Stimulated activated CD4-positive, alpha-beta T cell treated with anti-CD3 and anti-CD28 coated beads, Interleukin-12 subunit alpha, Interleukin-12 subunit beta, amount 100 ng/mL, for 24 hours (primary cell): Measurements from ENCODE around the gene KIR3DL2.
"Not testable (repeated sequence)": the region's sequence is repeated elsewhere in the genome, so short reads cannot be mapped to it uniquely, and the experiment has no call there.

Experiments
- DNase-seq, 2 experiments: peaks; one replicate each; pipeline ENCODE4 v3.0.0-alpha.2; 2020; ENCODE audit warnings: low read depth in 2 of 2

The KIR3DL2 gene

GRCh38 chr19:54850061-54850640, at the start of gene KIR3DL2:
Gene KIR3DL2 (plus strand): TSS chr19:54850443. CDS start chr19:54850476, 33 bp downstream.
- DNase-seq = not testable (repeated sequence)

- DNase-seq = no peak
These were observed 46.8 kb upstream of the KIR3DL2 start, which contains the start of gene KIR2DL4 for GRCh38 chr19:54803410-54803809. Gene KIR2DL4 (plus strand): TSS chr19:54803610. CDS start chr19:54803652, 42 bp downstream.

GRCh38 chr19:54804101-54804500, 46.1 kb upstream of the KIR3DL2 start:
- no peak for DNase-seq

- no peak for DNase-seq
These were observed 45.7 kb upstream of the KIR3DL2 start for GRCh38 chr19:54804571-54804970.

GRCh38 chr19:54805665-54806515, 44.4 kb upstream of the KIR3DL2 start:
- DNase-seq = no peak

- no peak for DNase-seq
These were observed 43.8 kb upstream of the KIR3DL2 start for GRCh38 chr19:54806516-54806838.

GRCh38 chr19:54814571-54814970, 35.7 kb upstream of the KIR3DL2 start:
- not testable (repeated sequence) for DNase-seq

GRCh38 chr19:54816251-54816650, 34.0 kb upstream of the KIR3DL2 start, which contains the start of gene KIR3DL1:
Gene KIR3DL1 (plus strand): TSS chr19:54816468.
- DNase-seq = not testable (repeated sequence)

- DNase-seq = no peak
These were observed 32.3 kb upstream of the KIR3DL2 start for GRCh38 chr19:54817670-54818536.

- DNase-seq = not testable (repeated sequence)
These were observed 25.8 kb upstream of the KIR3DL2 start for GRCh38 chr19:54824416-54824815.

GRCh38 chr19:54825326-54825725, 24.9 kb upstream of the KIR3DL2 start:
- not testable (repeated sequence) for DNase-seq

- DNase-seq = not testable (repeated sequence)
These were observed 22.2 kb upstream of the KIR3DL2 start for GRCh38 chr19:54828064-54828463.

- not testable (repeated sequence) for DNase-seq
These were observed 17.7 kb upstream of the KIR3DL2 start, which contains the start of gene KIR2DS4 for GRCh38 chr19:54832496-54832895. Gene KIR2DS4 (plus strand): TSS chr19:54832676.

- DNase-seq = not testable (repeated sequence)
These were observed 15.1 kb upstream of the KIR3DL2 start for GRCh38 chr19:54835126-54835525.

- DNase-seq = not testable (repeated sequence)
These were observed 12.7 kb upstream of the KIR3DL2 start for GRCh38 chr19:54837522-54837921.

GRCh38 chr19:54843171-54843570, 7.1 kb upstream of the KIR3DL2 start:
- DNase-seq = not testable (repeated sequence)

GRCh38 chr19:54850930-54851329, 687 bp downstream of the KIR3DL2 start:
- no peak for DNase-seq

GRCh38 chr19:54851353-54851752, 1.1 kb downstream of the KIR3DL2 start:
- no peak for DNase-seq

- not testable (repeated sequence) for DNase-seq
These were observed 5.0 kb downstream of the KIR3DL2 start for GRCh38 chr19:54855241-54855640.

- not testable (repeated sequence) for DNase-seq
These were observed 8.2 kb downstream of the KIR3DL2 start for GRCh38 chr19:54858476-54858875.

GRCh38 chr19:54859421-54859820, 9.2 kb downstream of the KIR3DL2 start:
- DNase-seq = not testable (repeated sequence)

- DNase-seq = not testable (repeated sequence)
These were observed 13.2 kb downstream of the KIR3DL2 start for GRCh38 chr19:54863459-54863858.
